HepG2 (cell line): ENCODE results near the gene ATRNL1. TPM values are rescaled to one million over a fixed set of nuclear protein-coding genes. Genes with fewer than 3 reads are reported as not detected.

Source experiments
- ATF7-NPFF ChIP-seq: sonication (generic); formaldehyde crosslinking; IDR thresholded peaks from 2 replicates; pipeline ENCODE4 v1.8.1; 2023; ENCODE audit warnings: mild to moderate bottlenecking, low read depth, missing genetic modification reagents, moderate library complexity
- KAT7 ChIP-seq: IDR thresholded peaks from 2 replicates; pipeline ENCODE4 v1.6.1; 2018; ENCODE audit warnings: borderline replicate concordance, missing compliant biosample characterization
- KDM4B ChIP-seq: sonication (generic); formaldehyde crosslinking; IDR thresholded peaks from 2 replicates; pipeline ENCODE4 v1.4.0; 2020; ENCODE audit warnings: missing genetic modification reagents
- ZNF331 ChIP-seq: sonication (generic); formaldehyde crosslinking; IDR thresholded peaks from 2 replicates; pipeline ENCODE4 v1.4.0; 2020; ENCODE audit warnings: missing genetic modification reagents
- ZNF33A ChIP-seq: sonication (generic); formaldehyde crosslinking; IDR thresholded peaks from 2 replicates; pipeline ENCODE4 v1.5.1; 2020; ENCODE audit warnings: missing genetic modification reagents, mild to moderate bottlenecking, moderate library complexity, borderline replicate concordance
- polyA plus RNA-seq, 8 experiments: library from polyadenylated mRNA; depleted of rRNA in 3 of 8; stranded (reverse) in 7 of 8; unstranded in 1 of 8; fragments of >200 nt; fragmentation: Illumina TruSeq in 4 of 8; extraction: Trizol in 4 of 8; gene quantifications; 2 replicates each; pipeline versions ENCODE4 v1.2.1 to v1.2.3, GENCODE V29; 2011 to 2016; ENCODE audit warnings: low read depth in 4 of 8, missing spikeins in 1 of 8, mixed read lengths in 1 of 8; ENCODE audit not compliant: insufficient read depth in 1 of 8
- total RNA-seq, 5 experiments: library from RNA; depleted of rRNA; stranded (reverse); fragments of >200 nt; fragmentation: Illumina TruSeq; extraction: Trizol; gene quantifications; 2 replicates each; pipeline ENCODE4 v1.2.3, GENCODE V29; 2016; ENCODE audit warnings: low read depth in 1 of 5
- TF ChIP-seq, protein P1 (sequence below): sonication (generic); formaldehyde crosslinking; IDR thresholded peaks from 2 replicates; pipeline ENCODE4 v1.5.0; 2020; ENCODE audit warnings: mild to moderate bottlenecking, missing genetic modification reagents
- TF ChIP-seq, protein P2 (sequence below): sonication (generic); formaldehyde crosslinking; IDR thresholded peaks from 2 replicates; pipeline ENCODE4 v1.4.0; 2020; ENCODE audit warnings: mild to moderate bottlenecking, missing genetic modification reagents, borderline replicate concordance
- TF ChIP-seq, protein P3 (sequence below): sonication (generic); formaldehyde crosslinking; IDR thresholded peaks from 2 replicates; pipeline ENCODE4 v1.4.0; 2020; ENCODE audit warnings: low read depth, mild to moderate bottlenecking, missing genetic modification reagents
- TF ChIP-seq, protein P4 (sequence below): sonication (generic); formaldehyde crosslinking; IDR thresholded peaks from 2 replicates; pipeline ENCODE4 v1.8.1; 2023; ENCODE audit warnings: mild to moderate bottlenecking, moderate library complexity, missing genetic modification reagents

The ATRNL1 gene
- total and polyA plus RNA-seq, 2 of the 13 experiments (the other 11 are each of a cell fraction or from before 2014, with no cell fraction given): 0.04 TPM; not detected in 1

GRCh38 chr10:115063701-115064658, 29.2 kb upstream of the ATRNL1 start (continued):
- TF ChIP-seq, protein P1, sequence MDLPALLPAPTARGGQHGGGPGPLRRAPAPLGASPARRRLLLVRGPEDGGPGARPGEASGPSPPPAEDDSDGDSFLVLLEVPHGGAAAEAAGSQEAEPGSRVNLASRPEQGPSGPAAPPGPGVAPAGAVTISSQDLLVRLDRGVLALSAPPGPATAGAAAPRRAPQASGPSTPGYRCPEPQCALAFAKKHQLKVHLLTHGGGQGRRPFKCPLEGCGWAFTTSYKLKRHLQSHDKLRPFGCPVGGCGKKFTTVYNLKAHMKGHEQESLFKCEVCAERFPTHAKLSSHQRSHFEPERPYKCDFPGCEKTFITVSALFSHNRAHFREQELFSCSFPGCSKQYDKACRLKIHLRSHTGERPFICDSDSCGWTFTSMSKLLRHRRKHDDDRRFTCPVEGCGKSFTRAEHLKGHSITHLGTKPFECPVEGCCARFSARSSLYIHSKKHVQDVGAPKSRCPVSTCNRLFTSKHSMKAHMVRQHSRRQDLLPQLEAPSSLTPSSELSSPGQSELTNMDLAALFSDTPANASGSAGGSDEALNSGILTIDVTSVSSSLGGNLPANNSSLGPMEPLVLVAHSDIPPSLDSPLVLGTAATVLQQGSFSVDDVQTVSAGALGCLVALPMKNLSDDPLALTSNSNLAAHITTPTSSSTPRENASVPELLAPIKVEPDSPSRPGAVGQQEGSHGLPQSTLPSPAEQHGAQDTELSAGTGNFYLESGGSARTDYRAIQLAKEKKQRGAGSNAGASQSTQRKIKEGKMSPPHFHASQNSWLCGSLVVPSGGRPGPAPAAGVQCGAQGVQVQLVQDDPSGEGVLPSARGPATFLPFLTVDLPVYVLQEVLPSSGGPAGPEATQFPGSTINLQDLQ (CRISPR knock-in tag): no peak
- TF ChIP-seq ZNF33A (CRISPR knock-in tag) (no peak), ATF7-NPFF (CRISPR knock-in tag) (no peak), ZNF331 (CRISPR knock-in tag) (no peak), KAT7 (no peak), KDM4B (CRISPR knock-in tag) (no peak)
- TF ChIP-seq, protein P2, sequence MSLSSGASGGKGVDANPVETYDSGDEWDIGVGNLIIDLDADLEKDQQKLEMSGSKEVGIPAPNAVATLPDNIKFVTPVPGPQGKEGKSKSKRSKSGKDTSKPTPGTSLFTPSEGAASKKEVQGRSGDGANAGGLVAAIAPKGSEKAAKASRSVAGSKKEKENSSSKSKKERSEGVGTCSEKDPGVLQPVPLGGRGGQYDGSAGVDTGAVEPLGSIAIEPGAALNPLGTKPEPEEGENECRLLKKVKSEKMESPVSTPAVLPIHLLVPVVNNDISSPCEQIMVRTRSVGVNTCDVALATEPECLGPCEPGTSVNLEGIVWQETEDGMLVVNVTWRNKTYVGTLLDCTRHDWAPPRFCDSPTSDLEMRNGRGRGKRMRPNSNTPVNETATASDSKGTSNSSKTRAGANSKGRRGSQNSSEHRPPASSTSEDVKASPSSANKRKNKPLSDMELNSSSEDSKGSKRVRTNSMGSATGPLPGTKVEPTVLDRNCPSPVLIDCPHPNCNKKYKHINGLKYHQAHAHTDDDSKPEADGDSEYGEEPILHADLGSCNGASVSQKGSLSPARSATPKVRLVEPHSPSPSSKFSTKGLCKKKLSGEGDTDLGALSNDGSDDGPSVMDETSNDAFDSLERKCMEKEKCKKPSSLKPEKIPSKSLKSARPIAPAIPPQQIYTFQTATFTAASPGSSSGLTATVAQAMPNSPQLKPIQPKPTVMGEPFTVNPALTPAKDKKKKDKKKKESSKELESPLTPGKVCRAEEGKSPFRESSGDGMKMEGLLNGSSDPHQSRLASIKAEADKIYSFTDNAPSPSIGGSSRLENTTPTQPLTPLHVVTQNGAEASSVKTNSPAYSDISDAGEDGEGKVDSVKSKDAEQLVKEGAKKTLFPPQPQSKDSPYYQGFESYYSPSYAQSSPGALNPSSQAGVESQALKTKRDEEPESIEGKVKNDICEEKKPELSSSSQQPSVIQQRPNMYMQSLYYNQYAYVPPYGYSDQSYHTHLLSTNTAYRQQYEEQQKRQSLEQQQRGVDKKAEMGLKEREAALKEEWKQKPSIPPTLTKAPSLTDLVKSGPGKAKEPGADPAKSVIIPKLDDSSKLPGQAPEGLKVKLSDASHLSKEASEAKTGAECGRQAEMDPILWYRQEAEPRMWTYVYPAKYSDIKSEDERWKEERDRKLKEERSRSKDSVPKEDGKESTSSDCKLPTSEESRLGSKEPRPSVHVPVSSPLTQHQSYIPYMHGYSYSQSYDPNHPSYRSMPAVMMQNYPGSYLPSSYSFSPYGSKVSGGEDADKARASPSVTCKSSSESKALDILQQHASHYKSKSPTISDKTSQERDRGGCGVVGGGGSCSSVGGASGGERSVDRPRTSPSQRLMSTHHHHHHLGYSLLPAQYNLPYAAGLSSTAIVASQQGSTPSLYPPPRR (CRISPR knock-in tag): no peak
- TF ChIP-seq, protein P3, sequence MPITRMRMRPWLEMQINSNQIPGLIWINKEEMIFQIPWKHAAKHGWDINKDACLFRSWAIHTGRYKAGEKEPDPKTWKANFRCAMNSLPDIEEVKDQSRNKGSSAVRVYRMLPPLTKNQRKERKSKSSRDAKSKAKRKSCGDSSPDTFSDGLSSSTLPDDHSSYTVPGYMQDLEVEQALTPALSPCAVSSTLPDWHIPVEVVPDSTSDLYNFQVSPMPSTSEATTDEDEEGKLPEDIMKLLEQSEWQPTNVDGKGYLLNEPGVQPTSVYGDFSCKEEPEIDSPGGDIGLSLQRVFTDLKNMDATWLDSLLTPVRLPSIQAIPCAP (CRISPR knock-in tag): no peak
- TF ChIP-seq, protein P4, sequence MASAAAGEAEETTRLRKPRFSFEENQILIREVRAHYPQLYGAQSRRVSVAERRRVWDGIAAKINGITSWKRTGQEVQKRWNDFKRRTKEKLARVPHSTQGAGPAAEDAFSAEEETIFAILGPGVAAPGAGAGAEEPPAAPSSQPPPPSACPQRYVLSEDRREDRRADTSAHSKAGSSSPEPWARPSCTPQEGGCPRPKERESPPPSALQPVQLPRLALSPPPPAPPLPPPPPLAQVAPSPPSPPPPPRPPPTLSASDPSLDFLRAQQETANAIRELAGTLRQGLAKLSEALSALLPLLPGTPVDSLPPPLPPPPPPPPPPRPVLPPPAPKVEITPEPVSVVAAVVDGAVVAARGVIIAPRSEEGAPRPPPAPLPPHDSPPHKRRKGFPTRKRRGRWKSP: no peak
